ENCODE data around the gene RUNX1.

- TF ChIP-seq, protein P1, sequence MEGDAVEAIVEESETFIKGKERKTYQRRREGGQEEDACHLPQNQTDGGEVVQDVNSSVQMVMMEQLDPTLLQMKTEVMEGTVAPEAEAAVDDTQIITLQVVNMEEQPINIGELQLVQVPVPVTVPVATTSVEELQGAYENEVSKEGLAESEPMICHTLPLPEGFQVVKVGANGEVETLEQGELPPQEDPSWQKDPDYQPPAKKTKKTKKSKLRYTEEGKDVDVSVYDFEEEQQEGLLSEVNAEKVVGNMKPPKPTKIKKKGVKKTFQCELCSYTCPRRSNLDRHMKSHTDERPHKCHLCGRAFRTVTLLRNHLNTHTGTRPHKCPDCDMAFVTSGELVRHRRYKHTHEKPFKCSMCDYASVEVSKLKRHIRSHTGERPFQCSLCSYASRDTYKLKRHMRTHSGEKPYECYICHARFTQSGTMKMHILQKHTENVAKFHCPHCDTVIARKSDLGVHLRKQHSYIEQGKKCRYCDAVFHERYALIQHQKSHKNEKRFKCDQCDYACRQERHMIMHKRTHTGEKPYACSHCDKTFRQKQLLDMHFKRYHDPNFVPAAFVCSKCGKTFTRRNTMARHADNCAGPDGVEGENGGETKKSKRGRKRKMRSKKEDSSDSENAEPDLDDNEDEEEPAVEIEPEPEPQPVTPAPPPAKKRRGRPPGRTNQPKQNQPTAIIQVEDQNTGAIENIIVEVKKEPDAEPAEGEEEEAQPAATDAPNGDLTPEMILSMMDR (conservative IDR thresholded peaks at IDR 0.05) = no peak
- no peak for TF ChIP-seq ZFX (IDR thresholded peaks at IDR 0.05)
Observed at GRCh38 chr21:34945288-34945687, 103.8 kb downstream of the RUNX1 start.

All from C4-2B (cell line).